G401 (cell line): ENCODE data around the gene RUNX1. TPM values are rescaled to one million over a fixed set of nuclear protein-coding genes. Genes with fewer than 3 reads are reported as not detected.

Experiments used
- DNase-seq: peaks from one replicate; pipeline ENCODE4 v3.0.0-alpha.2; 2015; ENCODE audit warnings: low spot score
- in situ Hi-C: cut with HindIII; loops from 2 replicates; pipeline ENCODE4 v1.10.0; 2016; ENCODE audit warnings: low sequenced_read_pairs, mixed read lengths
- total RNA-seq: library from RNA; depleted of rRNA; stranded (reverse); fragments of >200 nt; shearing (Covaris generic); gene quantifications from 2 replicates; pipeline ENCODE4 v1.2.3, GENCODE V29; 2014

RUNX1 gene
- total RNA-seq, 1 experiment from 2014 or later: not detected

DNA sequence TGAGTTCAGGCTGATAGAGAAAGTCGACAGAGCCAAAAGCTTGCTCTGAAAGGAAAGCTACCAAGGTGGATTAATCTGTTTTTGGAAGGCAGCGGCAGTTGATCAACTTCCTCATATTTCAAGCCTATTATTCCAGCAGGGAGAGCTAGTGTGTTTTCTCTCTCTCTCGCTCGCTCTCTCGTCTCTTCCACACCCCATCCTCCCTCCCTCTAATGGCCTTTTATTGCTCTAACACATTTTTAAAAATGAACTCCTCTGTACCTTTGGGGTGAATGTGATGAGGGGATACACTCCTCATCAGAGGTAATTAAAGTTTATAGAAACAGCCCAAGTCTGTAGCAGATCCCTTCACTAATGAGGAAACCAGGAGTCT lies 253.9 kb downstream of the RUNX1 start:
- no peak for DNase-seq
- in situ Hi-C loops: no loop called here

- in situ Hi-C loops: no loop called here
These were observed 254.4 kb downstream of the RUNX1 start for GRCh38 chr21:34794686-34795085.

GRCh38 chr21:34793471-34793870 lies 255.6 kb downstream of the RUNX1 start:
- in situ Hi-C loops: no loop called here
- DNase-seq: no peak

More at GRCh38 chr21:34794686-34795085, 254.4 kb downstream of the RUNX1 start:
- no peak for DNase-seq

- no peak for DNase-seq
- in situ Hi-C loops: no loop called here
These were observed 256.5 kb downstream of the RUNX1 start for GRCh38 chr21:34792504-34793089.

DNA sequence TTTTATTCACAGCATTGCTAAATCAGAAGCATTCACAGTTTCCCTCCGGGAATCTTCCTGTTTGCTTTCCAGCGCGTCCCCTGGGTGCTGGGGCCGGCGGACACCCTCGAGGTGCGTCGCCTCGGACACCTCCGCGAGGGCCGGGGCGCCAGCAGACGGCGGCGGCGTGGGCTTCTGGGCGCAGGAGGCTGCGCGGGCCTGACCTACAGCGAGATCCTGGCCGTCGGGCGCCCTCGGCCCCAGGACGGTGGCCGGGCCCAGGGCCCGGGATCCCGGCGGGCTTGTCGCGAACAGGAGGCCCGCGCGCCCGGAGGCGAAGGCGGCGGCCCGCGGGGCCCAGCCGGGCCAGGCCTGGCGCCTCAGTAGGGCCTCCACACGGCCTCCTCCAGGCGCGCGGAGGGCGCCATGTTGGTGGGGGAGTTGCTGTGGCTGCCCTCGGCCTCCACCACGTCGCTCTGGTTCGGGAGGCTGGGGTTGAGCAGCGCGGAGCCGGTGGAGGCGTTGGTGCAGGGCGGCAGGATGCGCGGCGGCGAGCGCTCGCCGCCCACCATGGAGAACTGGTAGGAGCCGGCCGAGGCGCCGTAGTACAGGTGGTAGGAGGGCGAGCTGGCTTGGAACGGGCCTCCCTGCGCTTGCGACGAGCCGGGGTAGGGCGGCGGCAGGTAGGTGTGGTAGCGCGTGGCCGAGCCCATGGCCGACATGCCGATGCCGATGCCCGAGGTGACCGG lies 257.2 kb downstream of the RUNX1 start:
- no peak for DNase-seq
- in situ Hi-C loops: no loop called here

GRCh38 chr21:34790834-34791233 lies 258.3 kb downstream of the RUNX1 start:
- in situ Hi-C loops: no loop called here
- DNase-seq: no peak

- in situ Hi-C loops: no loop called here
- DNase-seq: no peak
These were observed 258.8 kb downstream of the RUNX1 start for GRCh38 chr21:34790341-34790740.

DNA sequence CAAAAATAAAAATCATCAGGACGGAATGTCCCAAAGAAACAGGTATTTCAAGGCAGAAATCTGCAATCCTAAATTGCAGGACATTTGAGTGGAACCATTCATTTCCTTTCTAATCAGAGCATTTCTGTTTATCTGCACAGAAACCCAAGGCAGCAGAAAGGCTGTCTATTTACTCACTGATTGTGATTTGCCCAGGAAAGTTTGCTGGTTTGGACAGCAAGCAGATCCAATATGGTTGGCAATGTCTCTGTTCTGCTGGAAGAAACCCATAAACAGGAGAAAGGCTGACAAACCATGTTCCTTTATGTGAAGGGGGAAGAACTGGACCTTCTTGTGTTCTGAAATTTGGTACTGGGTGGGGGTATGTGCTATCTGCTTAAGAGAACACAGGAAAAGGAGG lies 260.2 kb downstream of the RUNX1 start:
- no peak for DNase-seq
- in situ Hi-C loops: no loop called here

GRCh38 chr21:34783815-34784214 lies 265.3 kb downstream of the RUNX1 start:
- in situ Hi-C loops: no loop called here
- DNase-seq: no peak

DNA sequence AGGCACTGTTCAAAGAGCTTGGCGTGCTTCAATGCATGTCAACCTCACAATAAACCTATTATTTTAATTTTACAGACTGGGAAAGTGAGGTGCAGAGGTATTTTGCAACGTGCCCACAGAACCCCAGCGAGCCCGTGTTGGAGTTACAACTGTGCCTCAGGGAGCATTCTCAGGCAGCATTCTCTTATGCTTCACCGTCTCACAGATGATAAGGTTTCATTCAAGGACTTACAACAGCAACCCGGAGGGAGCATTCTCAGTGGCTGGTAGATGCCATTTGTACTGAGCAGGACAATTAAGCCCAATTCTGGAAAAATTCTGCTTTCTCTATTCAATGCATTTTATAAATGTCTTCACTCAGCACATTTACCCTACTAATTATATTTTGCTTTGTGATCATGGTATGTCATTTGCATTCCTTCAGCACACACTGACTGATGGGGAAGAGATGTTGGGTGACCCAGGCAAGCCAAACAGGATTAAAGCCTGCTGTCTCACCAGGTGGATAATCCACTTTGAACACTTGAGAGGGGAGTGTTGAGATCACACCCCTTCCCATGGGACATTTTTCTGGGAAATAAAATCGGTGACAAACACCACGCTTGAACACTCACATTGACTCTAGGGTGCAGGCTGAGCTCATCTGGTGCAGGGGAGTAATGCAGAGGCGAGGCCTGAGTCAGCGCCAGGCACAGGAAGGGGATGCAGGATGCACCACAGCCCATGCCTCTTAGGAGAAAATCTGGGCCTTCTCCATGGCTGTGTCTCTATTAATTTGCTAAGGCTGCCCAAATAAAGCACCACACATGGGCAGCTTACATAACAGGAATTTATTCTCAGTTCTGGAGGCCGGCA lies 266.4 kb downstream of the RUNX1 start:
- DNase-seq: no peak
- in situ Hi-C loops: no loop called here

DNA sequence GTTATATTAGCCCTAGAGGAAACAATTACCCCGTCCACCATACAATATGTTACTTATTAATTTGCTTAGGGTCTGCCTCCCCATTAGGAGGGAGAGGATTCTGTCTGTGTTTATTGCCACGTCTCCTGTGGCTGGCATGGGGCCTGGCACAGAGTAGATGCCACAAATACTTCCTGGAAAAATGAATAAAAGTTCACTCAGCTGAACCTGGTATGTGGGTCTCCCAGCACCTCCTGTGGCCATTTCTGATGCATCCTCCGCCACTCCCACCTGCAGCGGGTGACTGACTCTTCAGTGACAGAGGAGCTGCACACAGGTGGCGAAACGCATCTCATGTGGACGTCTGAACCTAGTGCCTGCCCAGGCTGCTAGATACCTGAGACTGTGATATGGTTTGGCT lies 267.6 kb downstream of the RUNX1 start:
- DNase-seq: no peak
- in situ Hi-C loops: no loop called here

DNA sequence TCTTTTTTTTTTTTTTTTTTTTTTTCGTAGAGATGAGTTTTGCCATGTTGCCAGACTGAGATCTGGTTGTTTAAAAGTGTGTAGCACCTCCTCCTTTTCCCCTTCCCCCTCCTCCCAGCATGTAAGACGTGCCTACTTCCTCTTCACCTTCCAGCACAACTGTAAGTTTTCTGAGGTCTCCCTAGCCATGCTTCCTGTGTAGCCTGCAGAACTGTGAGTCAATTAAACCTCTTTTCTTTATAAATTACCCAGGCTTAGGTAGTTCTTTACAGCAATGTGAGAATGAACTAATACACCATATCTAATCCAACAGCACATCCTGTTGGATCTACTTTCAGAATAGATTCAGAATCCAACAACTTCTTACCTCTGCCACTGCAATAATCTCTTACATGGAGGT lies 269.2 kb downstream of the RUNX1 start:
- in situ Hi-C loops: no loop called here
- no peak for DNase-seq

- no peak for DNase-seq
- in situ Hi-C loops: no loop called here
These were observed 273.3 kb downstream of the RUNX1 start for GRCh38 chr21:34775793-34776192.

DNA sequence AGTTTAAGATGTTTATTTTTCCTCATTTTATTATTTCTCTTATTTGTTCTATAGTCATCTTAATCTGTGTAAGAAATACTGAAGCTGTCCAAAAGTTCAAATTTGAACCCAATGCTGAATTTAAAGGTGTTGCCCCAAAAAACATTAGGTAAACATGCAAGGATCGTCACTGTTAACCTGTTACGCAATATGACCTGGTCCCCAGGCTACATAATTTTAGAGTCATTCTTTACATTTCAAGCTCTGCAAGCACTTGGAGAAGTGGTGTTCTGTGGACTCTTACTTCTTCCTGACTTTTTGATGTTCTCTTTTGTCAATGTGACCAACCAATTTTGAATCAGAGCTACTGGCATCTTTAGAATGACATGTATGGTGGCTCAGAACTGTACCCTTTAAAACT lies 274.4 kb downstream of the RUNX1 start:
- in situ Hi-C loops: no loop called here
- no peak for DNase-seq

DNA sequence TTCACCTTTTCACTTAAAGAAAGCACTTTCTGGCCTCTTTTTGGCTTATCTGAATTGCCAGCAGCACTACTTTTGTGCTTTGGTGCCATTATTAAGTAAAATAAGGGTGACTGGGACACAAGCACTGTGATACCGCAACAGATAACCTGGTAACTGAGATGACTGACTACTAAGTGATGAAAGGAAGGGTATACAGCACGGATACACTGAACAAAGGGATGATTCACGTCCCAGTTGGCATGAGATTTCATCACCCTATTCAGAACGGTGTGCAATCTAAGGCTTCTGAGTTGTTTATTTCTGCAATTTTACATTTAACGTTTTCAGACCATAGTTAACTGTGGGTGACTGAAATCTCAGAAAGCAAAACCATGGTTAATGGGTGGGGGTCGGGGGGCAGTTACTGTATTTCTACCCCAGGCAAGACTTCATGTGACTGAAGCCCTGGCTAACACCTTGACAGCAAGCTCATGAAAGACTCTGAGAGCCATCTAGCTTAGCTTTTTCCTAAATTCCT lies 277.5 kb downstream of the RUNX1 start:
- DNase-seq: no peak
- in situ Hi-C loops: no loop called here

DNA sequence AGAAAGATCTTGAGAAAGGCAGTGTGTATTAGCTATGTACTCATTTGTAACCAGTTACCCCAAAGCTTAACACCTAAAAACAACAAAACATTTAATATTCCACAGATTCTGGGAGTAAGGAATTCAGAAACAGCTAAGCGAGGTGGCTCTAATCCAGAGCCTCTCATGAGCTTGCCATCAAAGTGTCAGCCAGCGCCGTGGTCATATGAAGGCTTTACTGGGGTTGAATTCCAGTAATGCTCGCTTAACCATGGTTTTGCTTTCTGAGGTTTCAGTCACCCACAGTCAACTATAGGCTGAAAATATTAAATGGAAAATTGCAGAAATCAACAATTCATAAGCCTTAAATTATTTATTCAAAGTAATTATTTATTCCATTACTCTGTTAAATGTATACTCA lies 278.5 kb downstream of the RUNX1 start:
- in situ Hi-C loops: no loop called here
- no peak for DNase-seq

DNA sequence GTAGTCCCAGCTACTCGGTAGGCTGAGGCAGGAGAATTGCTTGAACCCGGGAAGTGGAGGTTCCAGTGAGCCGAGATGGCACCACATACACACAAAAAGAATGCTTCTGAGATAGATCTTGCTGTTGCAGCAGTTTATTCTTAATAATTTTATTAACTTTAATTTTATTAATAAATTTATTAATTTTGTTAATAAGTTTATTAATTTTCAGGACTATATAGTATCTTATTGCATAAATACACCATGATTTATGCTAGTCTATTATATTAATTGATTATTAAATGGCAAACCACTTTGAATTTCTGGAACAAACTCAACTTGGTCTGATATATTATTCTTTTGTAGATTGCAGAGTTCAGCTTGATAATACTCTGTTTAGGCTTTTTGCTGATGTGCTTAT lies 280.8 kb downstream of the RUNX1 start:
- no peak for DNase-seq
- in situ Hi-C loops: no loop called here

- in situ Hi-C loops: no loop called here
- no peak for DNase-seq
These were observed 282.2 kb downstream of the RUNX1 start for GRCh38 chr21:34766862-34767261.

GRCh38 chr21:34765619-34766018 lies 283.5 kb downstream of the RUNX1 start:
- in situ Hi-C loops: no loop called here
- no peak for DNase-seq

GRCh38 chr21:34764715-34765284 lies 284.3 kb downstream of the RUNX1 start:
- DNase-seq: no peak
- in situ Hi-C loops: no loop called here
